H1 (cell line): Measurements from ENCODE around the gene KLRC2. TPM values are rescaled to one million over a fixed set of nuclear protein-coding genes. Genes with fewer than 3 reads are reported as not detected.

Experiments used
- CTCF ChIA-PET: fragments of 300-600 bp; sonication (Branson Sonifier 250); formaldehyde crosslinking; loops from one replicate; lab custom pipeline; 2021; ENCODE audit not compliant: partially characterized antibody; lab: Charles Lee
- POLR2A ChIA-PET: fragments of 300-600 bp; sonication (Branson Sonifier 250); formaldehyde crosslinking; loops from one replicate; lab custom pipeline; 2021; ENCODE audit warnings: inconsistent platforms; ENCODE audit not compliant: partially characterized antibody; lab: Charles Lee
- DNase-seq, 2 experiments: peaks; one replicate each; pipeline versions ENCODE4 v3.0.0 to v3.0.0-alpha.2; 2010 to 2022; ENCODE audit warnings: low spot score in 2 of 2, low read depth in 1 of 2, mixed read lengths in 1 of 2
- FAIRE-seq: peaks from 2 replicates; lab custom pipeline; 2011; peaks lifted over from hg19 to GRCh38; lab: Jason Lieb, UNC
- H2AFZ ChIP-seq: 2 replicates; pipeline ENCODE4 v1.8.1; 2012; ENCODE audit warnings: low read length, inconsistent platforms
- H2AK5ac ChIP-seq: 2 replicates; pipeline ENCODE4 v1.6.1; 2013; ENCODE audit warnings: low read depth, low read length
- H2BK120ac ChIP-seq: replicated peaks from 2 replicates; pipeline ENCODE3; 2013; ENCODE audit warnings: low read depth, low read length, inconsistent platforms
- H2BK12ac ChIP-seq: 2 replicates; pipeline ENCODE4 v1.6.1; 2013; ENCODE audit warnings: low read depth, low read length
- H2BK15ac ChIP-seq: 2 replicates; pipeline ENCODE4 v1.6.1; 2013; ENCODE audit warnings: low read length
- H2BK20ac ChIP-seq: 2 replicates; pipeline ENCODE4 v1.6.1; 2013; ENCODE audit warnings: low read length
- H2BK5ac ChIP-seq: 2 replicates; pipeline ENCODE4 v1.6.1; 2013; ENCODE audit warnings: low read depth, low read length
- H3K14ac ChIP-seq: 2 replicates; pipeline ENCODE4 v1.6.1; 2013; ENCODE audit warnings: inconsistent platforms; ENCODE audit not compliant: insufficient read length
- H3K18ac ChIP-seq: 2 replicates; pipeline ENCODE4 v1.6.1; 2013; ENCODE audit warnings: low read length; ENCODE audit errors: extremely low read depth
- H3K23ac ChIP-seq: 2 replicates; pipeline ENCODE4 v1.6.1; 2013; ENCODE audit warnings: inconsistent platforms; ENCODE audit not compliant: insufficient read length
- H3K23me2 ChIP-seq: 2 replicates; pipeline ENCODE4 v1.6.1; 2013; ENCODE audit warnings: low read depth, low read length
- H3K27ac ChIP-seq: 2 replicates; pipeline ENCODE4 v1.6.1; 2011; ENCODE audit warnings: low read depth, low read length, inconsistent platforms
- H3K27me3 ChIP-seq, 4 experiments: replicated peaks in 1 of 4; 1 replicate in 1 of 4; 2 replicates in 3 of 4; pipeline versions ENCODE4 v1.6.1 to v1.8.1; 2011 to 2013; ENCODE audit warnings: low read length in 3 of 4, mild to moderate bottlenecking in 3 of 4, inconsistent platforms in 2 of 4, mixed read lengths in 2 of 4, moderate library complexity in 1 of 4; ENCODE audit not compliant: control insufficient read depth in 3 of 4, insufficient read depth in 3 of 4; ENCODE audit errors: extremely low read depth in 1 of 4
- H3K36me3 ChIP-seq, 4 experiments: 2 replicates each; pipeline versions ENCODE4 v1.6.1 to v1.8.1; 2011 to 2013; ENCODE audit warnings: mild to moderate bottlenecking in 4 of 4, low read length in 3 of 4, moderate library complexity in 2 of 4, control low read depth in 1 of 4, inconsistent platforms in 1 of 4; ENCODE audit not compliant: insufficient read depth in 4 of 4, control insufficient read depth in 2 of 4
- H3K4ac ChIP-seq: replicated peaks from 2 replicates; pipeline ENCODE3; 2013; ENCODE audit warnings: low read length, low read depth, mixed read lengths, inconsistent platforms; ENCODE audit not compliant: insufficient read length
- H3K4me1 ChIP-seq, 4 experiments: replicated peaks in 1 of 4; 1 replicate in 1 of 4; 2 replicates in 3 of 4; pipeline versions ENCODE4 v1.6.1 to v1.8.1; 2011 to 2013; ENCODE audit warnings: low read length in 3 of 4, inconsistent platforms in 2 of 4, mixed read lengths in 1 of 4; ENCODE audit not compliant: insufficient read depth in 4 of 4, control insufficient read depth in 3 of 4
- H3K4me2 ChIP-seq, 2 experiments: 2 replicates each; pipeline versions ENCODE4 v1.6.1 to v1.8.1; 2011 to 2013; ENCODE audit warnings: low read depth in 2 of 2, low read length in 2 of 2, control low read depth in 1 of 2, inconsistent platforms in 1 of 2, mild to moderate bottlenecking in 1 of 2; ENCODE audit not compliant: insufficient read depth in 1 of 2
- H3K4me3 ChIP-seq, 4 experiments: fragments of 200-600, 300-600 bp in 1 of 4; sonication (generic), shearing (Covaris generic), sonication (Bioruptor Twin) in 1 of 4; 2 replicates each; pipeline versions ENCODE4 v1.5.1 to v1.8.1; 2011 to 2016; ENCODE audit warnings: low read length in 4 of 4, low read depth in 3 of 4, control low read depth in 2 of 4, inconsistent platforms in 2 of 4, mild to moderate bottlenecking in 2 of 4, mixed read lengths in 1 of 4, moderate library complexity in 1 of 4; ENCODE audit not compliant: insufficient read depth in 2 of 4; ENCODE audit errors: extremely low read depth in 1 of 4
- H3K56ac ChIP-seq: replicated peaks from 2 replicates; pipeline ENCODE3; 2013; ENCODE audit warnings: low read depth, mild to moderate bottlenecking, mixed read lengths, low read length, inconsistent platforms; ENCODE audit not compliant: insufficient read length
- H3K79me1 ChIP-seq: 2 replicates; pipeline ENCODE4 v1.6.1; 2013; ENCODE audit warnings: low read depth, low read length, control low read depth
- H3K79me2 ChIP-seq, 2 experiments: 2 replicates each; pipeline versions ENCODE4 v1.6.1 to v1.8.1; 2012 to 2013; ENCODE audit warnings: low read length in 2 of 2, mild to moderate bottlenecking in 2 of 2, inconsistent platforms in 1 of 2; ENCODE audit not compliant: insufficient read depth in 2 of 2, control insufficient read depth in 1 of 2
- H3K9ac ChIP-seq, 4 experiments: replicated peaks in 1 of 4; 1 replicate in 1 of 4; 2 replicates in 3 of 4; pipeline versions ENCODE4 v1.6.1 to v1.8.1; 2011 to 2013; ENCODE audit warnings: low read depth in 3 of 4, low read length in 3 of 4, control low read depth in 2 of 4, mild to moderate bottlenecking in 2 of 4, moderate library complexity in 2 of 4, inconsistent platforms in 1 of 4; ENCODE audit errors: extremely low read depth in 1 of 4
- H3K9me3 ChIP-seq, 2 experiments: 2 replicates each; pipeline versions ENCODE4 v1.6.1 to v1.8.1; 2012 to 2013; ENCODE audit warnings: mild to moderate bottlenecking in 2 of 2, moderate library complexity in 2 of 2, control low read depth in 1 of 2, inconsistent platforms in 1 of 2, low read depth in 1 of 2, low read length in 1 of 2, mixed read lengths in 1 of 2; ENCODE audit not compliant: insufficient read depth in 2 of 2
- H4K20me1 ChIP-seq, 2 experiments: replicated peaks in 1 of 2; 2 replicates each; pipeline versions ENCODE3 to v1.8.1; 2011 to 2013; ENCODE audit warnings: inconsistent platforms in 2 of 2, low read length in 2 of 2, mild to moderate bottlenecking in 1 of 2; ENCODE audit not compliant: insufficient read depth in 2 of 2, control insufficient read depth in 1 of 2
- H4K5ac ChIP-seq: 2 replicates; pipeline ENCODE4 v1.6.1; 2013; ENCODE audit warnings: low read length, low read depth, mixed read lengths, inconsistent platforms; ENCODE audit not compliant: insufficient read length
- H4K8ac ChIP-seq: 2 replicates; pipeline ENCODE4 v1.8.0; 2013; ENCODE audit warnings: mild to moderate bottlenecking, moderate library complexity, low read length, inconsistent platforms; ENCODE audit not compliant: insufficient read depth; ENCODE audit errors: extremely low read depth
- H4K91ac ChIP-seq: replicated peaks from 2 replicates; pipeline ENCODE3; 2013; ENCODE audit warnings: low read length, mixed read lengths, inconsistent platforms; ENCODE audit not compliant: insufficient read length
- EGR1 ChIP-seq: IDR thresholded peaks from 2 replicates; pipeline ENCODE4 v1.6.1; 2011; ENCODE audit warnings: low read depth, low read length, borderline replicate concordance
- SIN3A ChIP-seq, 2 experiments: IDR thresholded peaks in 1 of 2; conservative IDR thresholded peaks in 1 of 2; 2 replicates each; pipeline ENCODE4 v1.6.1; 2011 to 2012; ENCODE audit warnings: low read length in 2 of 2, improper control_type of control experiment in 1 of 2, low read depth in 1 of 2, mild to moderate bottlenecking in 1 of 2
- SIRT6 ChIP-seq: IDR thresholded peaks from one replicate; pipeline ENCODE4 v1.7.1; 2012; ENCODE audit warnings: low read length, inconsistent platforms
- polyA plus RNA-seq, 7 experiments: library from polyadenylated mRNA; depleted of rRNA in 3 of 7; stranded (reverse) in 5 of 7; unstranded in 2 of 7; fragments of >200 nt in 5 of 7; fragments of 200-250 nt in 2 of 7; gene quantifications; 1 replicate in 5 of 7; 2 replicates in 1 of 7; 4 replicates in 1 of 7; pipeline versions ENCODE4 v1.2.1 to v1.2.3, GENCODE V29; 2011 to 2013; ENCODE audit warnings: missing spikeins in 2 of 7, mixed read lengths in 2 of 7
- total RNA-seq: library from RNA; stranded (reverse); fragmentation: NEBNext Ultra II Directional; extraction: Animal tissue kit (Norgen Biotek cat#: 25700); gene quantifications from 2 replicates; pipeline ENCODE4 v1.2.1, GENCODE V29; 2021

KLRC2 gene
- total and polyA plus RNA-seq, 2 of the 8 experiments (the other 6 are each of a cell fraction or from before 2014, with no cell fraction given): not detected

- Histone ChIP-seq H3K23ac (no peak overlapping the region), H3K18ac (no peak overlapping the region), H3K9me3 (peaks cover 0 to 5% of the 10 kb centered on the region in 2 experiments; a peak in 1 of 4 replicates), H2BK5ac (no peak overlapping the region), H4K5ac (no peak overlapping the region), H3K36me3 (no peaks in the 10 kb centered on the region), H3K4me1 (no peaks in the 10 kb centered on the region), H4K91ac (no peak overlapping the region), H4K20me1 (no peaks in the 10 kb centered on the region), H3K14ac (no peak overlapping the region), H3K4ac (no peak overlapping the region), H2BK20ac (no peak overlapping the region), H3K79me1 (no peaks in the 10 kb centered on the region), H3K4me3 (no peak overlapping the region), H3K56ac (no peak overlapping the region), H2AFZ (no peak overlapping the region), H3K9ac (no peak overlapping the region), H4K8ac (no peak overlapping the region), H3K79me2 (no peaks in the 10 kb centered on the region), H2BK12ac (no peak overlapping the region), H3K27me3 (peaks cover 0 to 1% (median 0%) of the 10 kb centered on the region in 4 experiments; a peak in 1 of 7 replicates), H3K4me2 (no peak overlapping the region), H2BK15ac (no peak overlapping the region), H2AK5ac (no peak overlapping the region), H2BK120ac (no peak overlapping the region), H3K23me2 (no peaks in the 10 kb centered on the region), H3K27ac (no peak overlapping the region)
- FAIRE-seq (no peak), DNase-seq (no peak)
- ChIA-PET CTCF (no interaction called here), POLR2A (no interaction called here)
- TF ChIP-seq SIN3A (conservative IDR thresholded peaks at IDR 0.05 in 1 of 2, IDR thresholded peaks at IDR 0.05 in 1 of 2; ENCODE audit: low read depth in 1 of 2, low read length in 2 of 2): no peak
- no peak for TF ChIP-seq EGR1
- TF ChIP-seq SIRT6: no peak
- TF ChIP-seq, all 59 proteins: peak for 0
Measured at GRCh38 chr12:10400829-10401228, 35.0 kb downstream of the KLRC2 start.
